ENCODE data around the gene SPOCK2.

SPOCK2 gene

GRCh38 chr10:72058989-72059842, 29.1 kb downstream of the SPOCK2 start:
- peak in 1 of 4 experiments; percentile 10 for DNase-seq (ENCODE audit: low read depth in 4 of 4, low spot score in 1 of 4)

- DNase-seq (ENCODE audit: low read depth in 4 of 4, low spot score in 1 of 4), result no peak
Observed at GRCh38 chr10:72058347-72058898, 29.9 kb downstream of the SPOCK2 start.

- no peak for DNase-seq (ENCODE audit: low read depth in 4 of 4, low spot score in 1 of 4)
Observed at GRCh38 chr10:72056932-72057751, 31.2 kb downstream of the SPOCK2 start.

- DNase-seq (ENCODE audit: low read depth in 4 of 4, low spot score in 1 of 4), result no peak
Observed at GRCh38 chr10:72056113-72056512, 32.2 kb downstream of the SPOCK2 start.

- no peak for DNase-seq (ENCODE audit: low read depth in 4 of 4, low spot score in 1 of 4)
Observed at GRCh38 chr10:72053690-72054089, 34.7 kb downstream of the SPOCK2 start.

- DNase-seq (ENCODE audit: low read depth in 4 of 4, low spot score in 1 of 4), result no peak
Observed at GRCh38 chr10:72050873-72051272, 37.5 kb downstream of the SPOCK2 start.

- no peak for DNase-seq (ENCODE audit: low read depth in 4 of 4, low spot score in 1 of 4)
Observed at GRCh38 chr10:72049969-72050781, 38.2 kb downstream of the SPOCK2 start.

- DNase-seq (ENCODE audit: low read depth in 4 of 4, low spot score in 1 of 4), result no peak
Observed at GRCh38 chr10:72049472-72049871, 38.9 kb downstream of the SPOCK2 start.

GRCh38 chr10:72048450-72049124, 39.8 kb downstream of the SPOCK2 start:
- peak; percentile 74 to 92 (median 85) for DNase-seq (ENCODE audit: low read depth in 4 of 4, low spot score in 1 of 4)

- no peak for DNase-seq (ENCODE audit: low read depth in 4 of 4, low spot score in 1 of 4)
Observed at GRCh38 chr10:72045586-72045985, 42.8 kb downstream of the SPOCK2 start.

GRCh38 chr10:72044417-72045041, 43.8 kb downstream of the SPOCK2 start:
- DNase-seq (ENCODE audit: low read depth in 4 of 4, low spot score in 1 of 4), result no peak

- DNase-seq (ENCODE audit: low read depth in 4 of 4, low spot score in 1 of 4), result no peak
Observed at GRCh38 chr10:72043016-72043834, 45.1 kb downstream of the SPOCK2 start.

- DNase-seq (ENCODE audit: low read depth in 4 of 4, low spot score in 1 of 4), result no peak
Observed at GRCh38 chr10:72041491-72041890, 46.9 kb downstream of the SPOCK2 start.

- DNase-seq (ENCODE audit: low read depth in 4 of 4, low spot score in 1 of 4), result no peak
Observed at GRCh38 chr10:72039377-72039776, 49.0 kb downstream of the SPOCK2 start.

- DNase-seq (ENCODE audit: low read depth in 4 of 4, low spot score in 1 of 4), result no peak
Observed at GRCh38 chr10:72038458-72039001, 49.8 kb downstream of the SPOCK2 start.

- no peak for DNase-seq (ENCODE audit: low read depth in 4 of 4, low spot score in 1 of 4)
Observed at GRCh38 chr10:72037811-72038210, 50.5 kb downstream of the SPOCK2 start.

- DNase-seq (ENCODE audit: low read depth in 4 of 4, low spot score in 1 of 4), result no peak
Observed at GRCh38 chr10:72037266-72037665, 51.1 kb downstream of the SPOCK2 start.

- DNase-seq (ENCODE audit: low read depth in 4 of 4, low spot score in 1 of 4), result no peak
Observed at GRCh38 chr10:72035252-72035887, 53.0 kb downstream of the SPOCK2 start.
